SH-SY5Y (cell line): Measurements from ENCODE around the gene TAOK3.

ENCODE experiments used
- GATA2 ChIP-seq: IDR thresholded peaks from 2 replicates; pipeline ENCODE4 v1.6.1; 2011; ENCODE audit warnings: mild to moderate bottlenecking, low read depth, low read length
- GATA3 ChIP-seq: IDR thresholded peaks from 2 replicates; pipeline ENCODE4 v1.6.1; 2011; ENCODE audit warnings: low read depth, mild to moderate bottlenecking, low read length, moderate library complexity

TAOK3 gene

DNA sequence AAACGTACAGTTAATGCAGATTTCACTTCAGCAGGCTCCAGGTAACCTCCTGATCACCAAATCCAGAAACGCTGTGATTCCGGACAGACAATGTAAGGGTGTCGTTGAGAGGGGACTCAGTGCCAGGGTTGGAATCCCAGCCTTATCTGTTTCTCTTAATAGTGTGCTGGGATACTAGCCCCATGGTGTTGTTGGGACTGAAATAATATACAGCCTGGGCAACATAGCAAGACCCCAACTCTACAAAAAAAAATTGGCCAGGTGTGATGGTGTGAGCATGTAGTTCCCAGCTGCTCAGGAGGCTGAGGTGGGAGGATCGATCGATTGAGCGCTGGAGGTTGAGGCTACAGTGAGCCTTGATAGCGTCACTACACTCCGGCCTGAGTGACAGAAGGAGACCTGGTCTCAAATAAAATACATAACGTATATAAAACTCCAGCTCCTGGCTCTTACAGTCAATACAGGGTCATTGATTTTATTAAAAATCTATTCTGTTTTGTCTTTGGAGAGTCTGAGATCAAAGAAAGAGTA, 235.5 kb downstream of the TAOK3 start:
- TF ChIP-seq GATA3 (no peak), GATA2 (no peak)

GRCh38 chr12:118136559-118137003, 236.1 kb downstream of the TAOK3 start:
- TF ChIP-seq GATA2 (no peak), GATA3 (no peak)

DNA sequence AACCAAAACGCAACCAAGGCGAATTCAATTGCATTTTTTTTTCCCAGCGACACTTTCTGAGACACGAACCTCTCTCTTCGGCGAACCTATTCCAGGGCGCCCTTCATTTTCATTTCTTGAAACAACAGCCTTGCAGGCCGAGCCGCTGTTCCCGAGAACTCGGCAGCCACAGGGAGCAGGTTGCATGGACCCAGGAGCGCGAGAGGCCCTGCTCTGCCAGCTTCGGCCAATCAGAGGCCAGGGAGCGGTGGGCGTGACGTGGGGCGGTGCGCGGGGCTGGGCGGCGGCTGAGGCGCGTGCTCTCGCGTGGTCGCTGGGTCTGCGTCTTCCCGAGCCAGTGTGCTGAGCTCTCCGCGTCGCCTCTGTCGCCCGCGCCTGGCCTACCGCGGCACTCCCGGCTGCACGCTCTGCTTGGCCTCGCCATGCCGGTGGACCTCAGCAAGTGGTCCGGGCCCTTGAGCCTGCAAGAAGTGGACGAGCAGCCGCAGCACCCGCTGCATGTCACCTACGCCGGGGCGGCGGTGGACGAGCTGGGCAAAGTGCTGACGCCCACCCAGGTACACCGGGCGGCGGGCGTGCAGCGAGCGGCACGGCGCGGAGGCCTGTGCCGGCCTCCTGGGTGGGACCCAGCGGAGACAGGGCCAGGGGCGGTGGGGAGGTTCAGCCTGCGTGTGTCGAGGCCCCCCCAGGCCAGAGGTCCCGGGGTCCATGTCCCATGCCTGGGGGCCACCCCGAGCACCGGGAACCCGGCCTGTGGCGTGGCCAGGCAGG, 236.7 kb downstream of the TAOK3 start, which contains the start of gene PEBP1:
Gene PEBP1, plus strand, starts transcription at position 337 of the 771 bp plus-strand sequence. Its CDS starts 86 bp downstream, at position 423.
- TF ChIP-seq GATA3 (no peak), GATA2 (no peak)

GRCh38 chr12:118127867-118128266, 244.8 kb downstream of the TAOK3 start:
- no peak for TF ChIP-seq GATA3
- TF ChIP-seq GATA2, result no peak

DNA sequence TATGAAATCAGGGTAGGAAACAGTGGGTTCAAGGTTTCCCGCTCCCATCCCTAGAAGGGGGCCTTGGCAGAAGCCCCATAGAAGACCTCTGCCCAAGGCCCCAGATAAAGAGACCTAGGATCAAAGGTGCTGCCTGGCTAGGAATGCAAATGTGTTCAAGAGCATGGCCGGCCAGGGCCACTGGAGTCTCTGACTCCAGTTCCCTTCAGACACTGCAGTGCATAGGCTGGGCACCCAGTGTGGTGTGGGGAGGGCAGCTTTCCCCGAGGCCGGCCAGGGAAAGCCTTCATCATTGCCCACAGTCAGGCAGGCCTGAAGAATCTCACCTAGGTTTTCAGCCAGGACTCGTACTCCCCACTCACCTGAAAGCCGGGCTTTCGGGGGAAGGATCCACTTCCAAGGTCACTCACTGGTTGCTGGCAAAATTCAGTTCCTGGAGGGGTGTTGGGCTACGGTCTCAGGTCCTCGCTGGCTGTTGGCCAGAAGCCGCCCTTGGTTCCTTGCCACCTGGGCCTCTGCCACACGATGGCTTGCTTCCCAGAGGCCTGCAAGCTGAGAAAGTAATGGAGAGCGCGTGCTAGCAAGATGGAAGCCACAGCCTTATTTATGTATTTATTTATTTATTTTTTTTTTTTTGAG, 246.5 kb downstream of the TAOK3 start:
- TF ChIP-seq GATA2, result no peak
- no peak for TF ChIP-seq GATA3

DNA sequence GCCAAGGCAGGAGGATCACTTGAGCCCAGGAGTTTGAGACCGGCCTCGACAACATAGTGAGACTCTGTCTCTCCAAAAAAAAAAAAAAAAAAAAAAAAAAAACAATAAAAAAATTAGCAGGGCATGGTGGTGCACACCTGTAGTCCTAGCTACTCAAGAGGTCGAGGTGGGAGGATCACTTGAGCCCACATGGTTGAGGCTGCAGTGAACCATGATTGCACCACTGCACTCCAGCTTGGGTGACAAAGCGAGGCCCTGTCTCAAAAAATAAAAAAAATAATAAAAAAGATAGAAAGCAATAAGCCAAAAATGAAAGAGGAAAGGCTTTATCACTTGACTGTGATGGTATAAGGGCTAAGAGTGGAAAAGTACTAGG, 247.0 kb downstream of the TAOK3 start:
- TF ChIP-seq GATA2, result no peak
- no peak for TF ChIP-seq GATA3

DNA sequence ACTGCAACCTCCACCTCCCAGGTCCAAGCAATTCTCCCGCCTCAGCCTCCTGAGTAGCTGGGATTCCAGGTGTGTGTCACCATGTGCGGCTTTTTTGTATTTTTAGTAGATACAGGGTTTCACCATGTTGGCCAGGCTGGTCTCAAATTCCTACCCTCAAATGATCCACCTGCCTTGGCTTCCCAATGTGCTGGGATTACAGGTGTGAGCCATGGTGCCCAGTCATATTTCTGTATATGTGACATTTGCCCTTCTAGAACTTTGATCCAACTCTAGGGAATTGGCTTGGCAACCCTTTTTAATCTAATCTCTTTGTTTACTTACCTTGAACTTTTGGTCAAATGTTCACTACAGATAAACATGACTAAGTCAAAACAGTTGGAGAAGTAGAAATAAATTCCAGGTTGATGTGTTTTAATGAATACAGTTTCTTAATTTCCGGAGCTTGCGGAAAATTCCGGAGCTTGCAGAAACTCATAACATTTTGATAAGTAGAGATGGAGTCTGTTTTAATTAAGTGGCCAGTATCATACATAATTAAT, 248.3 kb downstream of the TAOK3 start:
- TF ChIP-seq GATA3 (no peak), GATA2 (no peak)

DNA sequence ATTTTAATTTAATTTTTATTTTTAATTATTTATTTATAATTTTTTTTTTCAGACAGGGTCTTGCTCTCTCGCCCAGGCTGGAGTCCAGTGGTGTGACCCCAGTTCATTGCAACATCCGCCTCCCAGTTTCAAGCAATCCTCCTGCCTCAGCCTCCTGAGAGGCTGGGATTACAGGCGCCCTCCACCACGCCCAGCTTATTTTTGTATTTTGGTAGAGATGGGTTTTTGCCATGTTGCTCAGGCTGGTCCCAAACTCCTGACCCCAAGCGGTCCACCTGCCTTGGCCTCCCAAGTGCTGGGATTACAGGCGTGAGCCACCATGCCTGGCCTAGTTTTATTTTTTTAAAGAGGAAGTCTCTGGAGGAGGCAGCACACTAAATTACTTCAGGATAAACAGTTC, 250.4 kb downstream of the TAOK3 start:
- no peak for TF ChIP-seq GATA2
- no peak for TF ChIP-seq GATA3

DNA sequence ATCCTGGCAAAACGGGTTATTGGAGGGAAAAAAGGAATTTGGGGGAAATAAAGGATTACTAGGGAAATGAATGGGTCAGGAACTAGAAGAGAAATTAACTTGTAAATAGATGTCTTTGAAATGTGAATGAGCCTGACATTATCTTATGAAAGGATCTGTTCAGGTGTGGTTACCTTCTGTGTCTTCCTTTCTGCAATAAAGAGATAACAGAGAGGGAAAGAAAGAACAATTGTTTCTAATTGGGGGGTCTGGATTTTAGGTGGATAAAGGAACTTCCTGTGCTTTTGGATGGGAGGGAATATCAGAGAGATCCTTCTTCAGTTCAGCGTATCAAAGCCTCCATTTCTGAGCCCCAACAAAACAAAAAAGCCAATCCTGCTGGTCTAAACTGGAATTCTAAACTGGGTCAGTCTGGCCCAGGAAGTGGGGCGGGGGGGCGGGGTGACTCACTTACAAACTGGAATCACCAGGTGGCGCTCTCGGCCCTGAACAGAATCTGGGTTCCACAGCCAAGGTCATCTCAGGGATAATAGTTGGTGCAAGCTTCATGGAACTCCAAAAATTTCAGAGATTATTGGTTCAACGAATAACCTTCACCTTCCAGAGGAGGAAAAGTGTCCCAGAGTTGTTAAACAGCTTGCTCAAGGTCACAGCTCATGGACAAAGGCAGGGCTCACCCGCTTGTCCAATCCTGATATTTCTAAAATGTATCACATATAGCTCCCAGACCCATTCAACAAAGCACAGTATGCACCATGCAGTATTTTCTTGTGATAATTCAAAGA, 251.9 kb downstream of the TAOK3 start:
- TF ChIP-seq GATA3 (no peak), GATA2 (no peak)

GRCh38 chr12:118119449-118119879, 253.2 kb downstream of the TAOK3 start:
- TF ChIP-seq GATA3 (no peak), GATA2 (no peak)

DNA sequence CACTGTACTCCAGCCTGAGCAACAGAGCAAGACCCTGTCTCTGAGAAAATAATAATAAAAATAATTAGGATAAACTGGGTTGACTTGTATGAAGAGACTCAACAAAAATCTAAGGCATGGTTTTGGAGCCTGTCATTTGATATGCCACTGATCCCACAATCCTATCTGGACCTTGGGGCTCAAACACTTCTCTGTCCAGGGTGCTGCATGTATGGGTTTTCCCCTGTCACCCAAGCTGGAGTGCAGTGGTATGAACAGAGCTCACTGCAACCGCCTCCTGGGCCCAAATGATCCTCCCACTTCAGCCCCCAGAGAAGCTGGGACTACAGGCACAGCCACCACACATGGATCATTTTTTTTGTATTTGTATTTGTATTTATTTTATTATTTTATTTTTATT, 263.6 kb downstream of the TAOK3 start:
- TF ChIP-seq GATA2 (no peak), GATA3 (no peak)

- TF ChIP-seq GATA2 (no peak), GATA3 (no peak)
Observed at GRCh38 chr12:118107694-118108093, 265.0 kb downstream of the TAOK3 start.

GRCh38 chr12:118107011-118107410, 265.7 kb downstream of the TAOK3 start:
- TF ChIP-seq GATA3, result no peak
- no peak for TF ChIP-seq GATA2
